Prostate gland (tissue), 2 donors: Measurements from ENCODE around the gene PDE9A. TPM values are rescaled to one million over a fixed set of nuclear protein-coding genes. Genes with fewer than 3 reads are reported as not detected.

Experiments used
- DNase-seq: peaks from one replicate; pipeline ENCODE4 v3.0.0-alpha.2; 2019; ENCODE audit warnings: low spot score
- H3K27ac ChIP-seq, 2 donors: fragments of 200-600 bp; sonication (generic); 2 replicates each; pipeline ENCODE4 v1.5.1; 2017 to 2019
- H3K27me3 ChIP-seq: fragments of 200-600 bp; sonication (generic); replicated peaks from 2 replicates; pipeline ENCODE4 v1.5.1; 2019; ENCODE audit not compliant: insufficient read depth
- H3K36me3 ChIP-seq, 2 donors: fragments of 200-600 bp; sonication (generic); 1 replicate in 1 of 2; 2 replicates in 1 of 2; pipeline versions ENCODE4 v1.5.1 to v1.8.1; 2017 to 2019
- H3K4me1 ChIP-seq: fragments of 200-600 bp; sonication (generic); replicated peaks from 2 replicates; pipeline ENCODE4 v1.5.1; 2019
- H3K4me3 ChIP-seq, 2 donors: fragments of 200-600 bp; sonication (generic); 2 replicates each; pipeline ENCODE4 v1.5.1; 2017 to 2019
- H3K9me3 ChIP-seq: fragments of 200-600 bp; sonication (generic); 2 replicates; pipeline ENCODE4 v1.5.1; 2017
- POLR2A ChIP-seq: fragments of 450-650 bp; IDR thresholded peaks from one replicate; pipeline ENCODE4 v1.6.1; 2016; ENCODE audit warnings: antibody characterized with exemption, mild to moderate bottlenecking
- POLR2AphosphoS5 ChIP-seq: sonication (generic); formaldehyde crosslinking; IDR thresholded peaks from one replicate; pipeline ENCODE4 v1.6.1; 2017; ENCODE audit warnings: antibody characterized with exemption
- WGBS: methylation state at CpG from one replicate; pipeline ENCODE4 v1.1.5; 2018; 5-methylcytosine and 5-hydroxymethylcytosine counted together
- intact Hi-C: fragments of 100-400 bp; cut with DNase I; formaldehyde crosslinking; loops from one replicate; pipeline ENCODE4 v1.14.2; 2022
- total RNA-seq, 2 donors: library from RNA; depleted of rRNA; stranded (reverse); fragments of >200 nt; gene quantifications; one replicate each; pipeline ENCODE4 v1.1.0, GENCODE V29; 2016
- TF ChIP-seq, protein P1 (sequence below), 4 experiments: fragments of 200-600 bp in 2 of 4; fragments of 450-650 bp in 2 of 4; sonication (generic) in 2 of 4; IDR thresholded peaks; 1 replicate in 3 of 4; 2 replicates in 1 of 4; pipeline ENCODE4 v1.5.1; 2016 to 2019; ENCODE audit warnings: antibody characterized with exemption in 4 of 4, mild to moderate bottlenecking in 2 of 4, moderate library complexity in 2 of 4

The PDE9A gene
- total RNA-seq, 2 donors from 2014 or later = 80.0 to 93.6 TPM

DNA sequence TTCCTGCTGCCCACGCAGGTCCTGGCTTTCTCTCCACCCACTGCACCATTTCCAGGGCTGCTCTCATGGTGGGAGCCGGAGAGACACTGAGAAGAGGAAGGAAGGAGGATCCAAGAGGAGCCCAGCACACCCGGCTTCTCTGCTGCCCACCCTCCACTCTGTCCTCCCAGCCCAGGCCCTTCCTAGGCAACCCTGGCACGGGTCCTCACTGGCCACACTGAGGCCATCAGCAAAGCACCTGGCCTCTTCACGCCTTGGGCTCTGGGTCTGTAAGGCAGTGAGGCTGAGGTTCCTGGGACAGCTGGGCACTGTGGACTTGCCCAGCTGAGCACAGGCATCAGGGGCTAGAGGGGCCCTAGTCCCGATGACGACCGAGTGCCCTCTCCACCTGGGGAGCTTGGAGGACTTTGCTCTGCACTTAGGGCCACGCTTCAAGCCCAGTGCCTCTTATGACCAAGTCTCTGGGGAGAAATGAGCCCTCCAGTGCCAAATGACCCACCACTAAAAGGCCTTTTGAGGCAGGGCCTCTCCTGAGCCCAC lies 43.1 kb downstream of the PDE9A start:
- TF ChIP-seq POLR2AphosphoS5 = no peak
- no peak for TF ChIP-seq POLR2A
- TF ChIP-seq, protein P1, sequence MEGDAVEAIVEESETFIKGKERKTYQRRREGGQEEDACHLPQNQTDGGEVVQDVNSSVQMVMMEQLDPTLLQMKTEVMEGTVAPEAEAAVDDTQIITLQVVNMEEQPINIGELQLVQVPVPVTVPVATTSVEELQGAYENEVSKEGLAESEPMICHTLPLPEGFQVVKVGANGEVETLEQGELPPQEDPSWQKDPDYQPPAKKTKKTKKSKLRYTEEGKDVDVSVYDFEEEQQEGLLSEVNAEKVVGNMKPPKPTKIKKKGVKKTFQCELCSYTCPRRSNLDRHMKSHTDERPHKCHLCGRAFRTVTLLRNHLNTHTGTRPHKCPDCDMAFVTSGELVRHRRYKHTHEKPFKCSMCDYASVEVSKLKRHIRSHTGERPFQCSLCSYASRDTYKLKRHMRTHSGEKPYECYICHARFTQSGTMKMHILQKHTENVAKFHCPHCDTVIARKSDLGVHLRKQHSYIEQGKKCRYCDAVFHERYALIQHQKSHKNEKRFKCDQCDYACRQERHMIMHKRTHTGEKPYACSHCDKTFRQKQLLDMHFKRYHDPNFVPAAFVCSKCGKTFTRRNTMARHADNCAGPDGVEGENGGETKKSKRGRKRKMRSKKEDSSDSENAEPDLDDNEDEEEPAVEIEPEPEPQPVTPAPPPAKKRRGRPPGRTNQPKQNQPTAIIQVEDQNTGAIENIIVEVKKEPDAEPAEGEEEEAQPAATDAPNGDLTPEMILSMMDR (IDR thresholded peaks at IDR 0.05) = no peak

DNA sequence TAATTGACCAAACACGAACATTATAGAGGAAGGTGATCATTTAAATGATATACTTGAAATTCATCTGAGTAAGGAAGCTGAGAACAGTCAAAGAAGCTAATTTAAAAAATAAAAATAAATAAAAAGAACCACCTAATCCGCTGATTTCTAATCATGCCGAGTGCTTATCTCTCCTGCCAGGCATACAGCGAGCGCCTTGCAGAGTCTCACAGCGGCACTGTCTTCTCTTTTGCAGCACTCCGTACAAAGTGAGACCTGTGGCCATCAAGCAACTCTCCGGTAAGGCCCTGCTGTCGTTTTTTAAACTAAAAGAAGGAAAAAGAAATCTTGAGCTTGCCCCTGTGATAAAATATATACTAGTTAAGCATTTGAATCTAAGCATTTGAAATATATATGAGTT lies 45.3 kb downstream of the PDE9A start:
- intact Hi-C loops = no loop called here
- DNase-seq = no peak
- Histone ChIP-seq H3K9me3 (no peaks in the 10 kb centered on the region), H3K4me3 (no peak overlapping the region), H3K36me3 (no peaks in the 10 kb centered on the region), H3K4me1 (no peaks in the 10 kb centered on the region), H3K27ac (no peak overlapping the region), H3K27me3 (no peaks in the 10 kb centered on the region)
- 87% methylated on average over 9 of the region's 9 CpGs for WGBS
- TF ChIP-seq POLR2A = no peak
- TF ChIP-seq, protein P1 (IDR thresholded peaks at IDR 0.05) = no peak

More for the DNA sequence above, 43.1 kb downstream of the PDE9A start:
- no peak for DNase-seq
- Histone ChIP-seq H3K4me1 (no peaks in the 10 kb centered on the region), H3K36me3 (no peaks in the 10 kb centered on the region), H3K9me3 (no peaks in the 10 kb centered on the region), H3K27me3 (no peaks in the 10 kb centered on the region), H3K27ac (no peak overlapping the region), H3K4me3 (no peak overlapping the region)
- intact Hi-C loops = no loop called here
- WGBS = 93% methylated on average over 9 of the region's 9 CpGs

DNA sequence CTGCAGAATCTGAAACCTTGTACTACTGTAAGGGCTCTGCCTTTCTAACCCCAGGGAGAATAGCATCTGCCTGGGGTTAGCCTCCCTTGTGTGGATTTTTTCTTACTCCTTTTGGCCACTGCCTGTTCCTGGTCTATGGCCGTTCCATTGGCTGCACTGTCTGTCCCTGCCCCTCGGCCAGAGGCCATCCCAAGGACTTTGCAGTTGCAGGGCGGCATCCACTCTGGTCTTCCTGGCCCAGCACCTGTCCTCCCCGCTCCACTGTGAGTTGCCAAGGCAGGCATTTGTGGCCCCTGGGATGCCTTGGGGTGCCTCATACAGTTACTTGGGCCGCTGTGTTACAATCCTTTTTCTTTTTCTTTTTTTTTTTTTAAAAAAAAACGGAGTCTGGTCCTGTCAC lies 45.8 kb downstream of the PDE9A start:
- Histone ChIP-seq H3K27ac (no peak overlapping the region), H3K4me1 (no peaks in the 10 kb centered on the region), H3K27me3 (no peaks in the 10 kb centered on the region), H3K4me3 (no peak overlapping the region), H3K9me3 (no peaks in the 10 kb centered on the region), H3K36me3 (no peaks in the 10 kb centered on the region)
- TF ChIP-seq POLR2AphosphoS5 (no peak), POLR2A (no peak)
- TF ChIP-seq, protein P1 (IDR thresholded peaks at IDR 0.05) = no peak
- DNase-seq = no peak
- WGBS = 97% methylated on average over 5 of the region's 6 CpGs
- intact Hi-C loops = no loop called here

DNA sequence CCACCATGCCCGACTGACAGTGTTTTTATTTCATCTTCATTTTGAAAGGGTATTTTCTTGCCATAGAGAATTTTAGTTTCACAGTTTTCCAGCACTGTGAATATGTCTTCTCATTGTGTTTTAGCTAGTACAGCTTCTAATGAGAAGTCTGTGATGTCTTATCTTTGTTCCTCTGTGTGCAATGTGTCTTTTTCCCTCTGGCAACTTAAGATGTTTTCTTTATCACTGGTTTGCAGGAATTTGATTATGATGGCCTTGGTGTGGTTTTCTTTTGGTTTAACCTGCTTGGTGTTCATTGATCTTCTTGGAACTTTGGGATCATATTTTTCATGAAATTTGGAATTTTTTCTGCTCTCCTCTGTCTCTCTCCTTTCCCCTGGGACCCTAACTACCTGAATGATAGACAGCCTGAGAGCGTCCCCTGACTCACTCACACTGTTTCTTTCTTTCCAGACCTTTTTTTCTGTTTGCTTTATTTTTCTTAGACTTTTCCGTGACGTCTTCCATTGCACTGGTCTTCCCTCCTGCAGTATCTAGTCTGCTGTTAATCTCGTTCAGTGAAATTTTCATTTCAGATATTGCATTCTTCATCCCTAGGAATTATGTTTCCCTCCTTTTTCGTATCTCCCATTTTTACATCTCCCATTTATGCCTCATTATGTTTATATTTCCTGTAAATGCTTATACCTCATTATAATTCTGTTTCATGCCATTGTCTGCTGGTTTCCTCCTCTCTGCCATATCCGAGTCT lies 48.5 kb downstream of the PDE9A start:
- no peaks in the 10 kb centered on the region for H3K4me1 ChIP-seq
- no peaks in the 10 kb centered on the region for H3K36me3 ChIP-seq
- no peaks in the 10 kb centered on the region for H3K27me3 ChIP-seq
- H3K27ac ChIP-seq = no peak overlapping the region
- DNase-seq = no peak
- TF ChIP-seq POLR2A (no peak), POLR2AphosphoS5 (no peak)
- TF ChIP-seq, protein P1 (IDR thresholded peaks at IDR 0.05) = no peak
- no peak overlapping the region for H3K4me3 ChIP-seq
- intact Hi-C loops = no loop called here
- WGBS = 96% methylated on average over 7 of the region's 7 CpGs
- no peaks in the 10 kb centered on the region for H3K9me3 ChIP-seq

DNA sequence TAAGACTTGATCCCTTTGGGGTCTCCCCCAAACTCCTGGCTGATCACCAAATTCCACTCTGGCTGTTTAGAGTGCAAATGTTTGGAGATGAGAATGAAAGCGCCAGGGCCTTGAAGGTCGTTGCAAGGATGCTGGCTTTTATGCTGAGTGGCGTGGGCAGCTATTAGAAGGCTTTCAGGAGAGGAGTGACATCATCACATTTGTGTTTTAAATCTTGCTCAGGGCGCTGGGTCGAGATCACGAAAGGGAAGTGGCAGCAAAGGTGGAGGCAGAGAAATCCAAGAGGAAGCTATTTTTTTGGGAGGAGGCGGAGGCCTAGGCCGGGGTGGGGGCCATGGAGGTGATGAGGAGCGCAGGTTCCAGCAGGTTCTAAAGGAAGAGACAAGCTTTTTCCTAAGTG lies 49.3 kb downstream of the PDE9A start:
- no peak for DNase-seq
- Histone ChIP-seq H3K27ac (no peak overlapping the region), H3K4me1 (no peaks in the 10 kb centered on the region), H3K36me3 (no peaks in the 10 kb centered on the region), H3K27me3 (no peaks in the 10 kb centered on the region), H3K9me3 (no peaks in the 10 kb centered on the region), H3K4me3 (no peak overlapping the region)
- TF ChIP-seq POLR2AphosphoS5 (no peak), POLR2A (no peak)
- TF ChIP-seq, protein P1 (IDR thresholded peaks at IDR 0.05) = no peak
- intact Hi-C loops = no loop called here
- WGBS = 95% methylated on average over 9 of the region's 9 CpGs
